ENCODE results near the gene FAM228B. TPM values are rescaled to one million over a fixed set of nuclear protein-coding genes. Genes with fewer than 3 reads are reported as not detected.

Gene FAM228B
- total and polyA plus RNA-seq, 9 of the 15 experiments (the other 6 are each of a cell fraction or from before 2014, with no cell fraction given), result 1.1 to 3.7 (median 2.6) TPM

GRCh38 chr2:24084386-24085199 lies 38.7 kb upstream of the FAM228B start, which contains the start of gene TP53I3 (continued):
- TF ChIP-seq BRCA1 (IDR thresholded peaks at IDR 0.05), result no peak
- TF ChIP-seq BRCA1 (CRISPR knock-in tag; IDR thresholded peaks at IDR 0.05), result no peak
- no peak for TF ChIP-seq SAP30 (IDR thresholded peaks at IDR 0.05; ENCODE audit: borderline replicate concordance, insufficient read depth, low read depth, low read length, poor library complexity, severe bottlenecking)
- no peak for TF ChIP-seq OTX1 (CRISPR knock-in tag; IDR thresholded peaks at IDR 0.05)
- TF ChIP-seq SMARCC2 (IDR thresholded peaks at IDR 0.05; ENCODE audit: low read depth), result no peak
- TF ChIP-seq ZNF778 (CRISPR knock-in tag; IDR thresholded peaks at IDR 0.05), result no peak
- TF ChIP-seq ZNF699 (CRISPR knock-in tag; IDR thresholded peaks at IDR 0.05; ENCODE audit: insufficient replicate concordance), result no peak
- TF ChIP-seq LEF1 (IDR thresholded peaks at IDR 0.05), result 0 out of 2 replicates have a peak, but pooled peaks have one; percentile 16
- 0 out of 2 replicates have a peak, but pooled peaks have one; percentile 50 for TF ChIP-seq GTF2E2 (tag; IDR thresholded peaks at IDR 0.05)
- no peak for TF ChIP-seq XRCC3 (IDR thresholded peaks at IDR 0.05)
- no peak for TF ChIP-seq ZNF511 (CRISPR knock-in tag; IDR thresholded peaks at IDR 0.05)
- no peak for TF ChIP-seq ZNF764 (CRISPR knock-in tag; IDR thresholded peaks at IDR 0.05; ENCODE audit: low read depth)
- no peak for TF ChIP-seq ZC3H8 (IDR thresholded peaks at IDR 0.05)
- TF ChIP-seq ZNF146 (CRISPR knock-in tag; IDR thresholded peaks at IDR 0.05; ENCODE audit: unreplicated experiment), result no peak
- no peak for TF ChIP-seq CBFA2T2 (conservative IDR thresholded peaks at IDR 0.05)
- no peak for TF ChIP-seq CBX8 (IDR thresholded peaks at IDR 0.05; ENCODE audit: borderline replicate concordance, extremely low read depth, low read depth, low read length, poor library complexity, severe bottlenecking)
- peak; percentile 40 for TF ChIP-seq ASH1L (IDR thresholded peaks at IDR 0.05; ENCODE audit: borderline replicate concordance, low read depth, partially characterized antibody)
- no peak; the same call in 1 of the 2 replicates for TF ChIP-seq ZNF143 (CRISPR knock-in tag; IDR thresholded peaks at IDR 0.05)
- TF ChIP-seq E2F1 (CRISPR knock-in tag; IDR thresholded peaks at IDR 0.05), result no peak; the same call in 1 of the 2 replicates
- TF ChIP-seq FOXJ2 (tag; IDR thresholded peaks at IDR 0.05), result no peak; the same call in 1 of the 2 replicates
- TF ChIP-seq, protein P1, sequence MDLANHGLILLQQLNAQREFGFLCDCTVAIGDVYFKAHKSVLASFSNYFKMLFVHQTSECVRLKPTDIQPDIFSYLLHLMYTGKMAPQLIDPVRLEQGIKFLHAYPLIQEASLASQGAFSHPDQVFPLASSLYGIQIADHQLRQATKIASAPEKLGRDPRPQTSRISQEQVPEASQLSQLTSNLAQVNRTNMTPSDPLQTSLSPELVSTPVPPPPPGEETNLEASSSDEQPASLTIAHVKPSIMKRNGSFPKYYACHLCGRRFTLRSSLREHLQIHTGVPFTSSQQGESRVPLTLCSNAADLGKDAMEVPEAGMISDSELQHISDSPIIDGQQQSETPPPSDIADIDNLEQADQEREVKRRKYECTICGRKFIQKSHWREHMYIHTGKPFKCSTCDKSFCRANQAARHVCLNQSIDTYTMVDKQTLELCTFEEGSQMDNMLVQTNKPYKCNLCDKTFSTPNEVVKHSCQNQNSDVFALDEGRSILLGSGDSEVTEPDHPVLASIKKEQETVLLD (IDR thresholded peaks at IDR 0.05), result no peak; the same call in 1 of the 2 replicates
- TF ChIP-seq STAT6 (CRISPR knock-in tag; IDR thresholded peaks at IDR 0.05), result no peak
- no peak for TF ChIP-seq MAFG (tag; conservative IDR thresholded peaks at IDR 0.05)
